GM12878 (cell line): ENCODE data around the gene GRIA4.

Source experiments
- NR2F1 ChIP-seq: fragments of 450-650 bp; conservative IDR thresholded peaks from 2 replicates; pipeline ENCODE4 v1.6.1; 2017; ENCODE audit warnings: mild to moderate bottlenecking
- POLR2A ChIP-seq: IDR thresholded peaks from 2 replicates; pipeline ENCODE4 v1.6.1; 2011; ENCODE audit warnings: low read depth, mild to moderate bottlenecking, low read length
- SP1 ChIP-seq: IDR thresholded peaks from one replicate; pipeline ENCODE4 v1.6.1; 2011; ENCODE audit warnings: low read depth, low read length
- SUPT20H ChIP-seq: IDR thresholded peaks from 2 replicates; pipeline ENCODE4 v1.6.1; 2011; ENCODE audit warnings: low read depth, mild to moderate bottlenecking, low read length, moderate library complexity, borderline replicate concordance; ENCODE audit not compliant: control insufficient read depth
- SUZ12 ChIP-seq: fragments of 200-600 bp; sonication (generic); IDR thresholded peaks from one replicate; pipeline ENCODE4 v1.6.1; 2018; ENCODE audit warnings: antibody characterized with exemption, mild to moderate bottlenecking; ENCODE audit not compliant: unreplicated experiment
- ZNF274 ChIP-seq: IDR thresholded peaks from one replicate; pipeline ENCODE4 v1.8.0; 2011; ENCODE audit not compliant: insufficient read length, insufficient read depth
- TF ChIP-seq, protein P1 (sequence below): IDR thresholded peaks from 2 replicates; pipeline ENCODE4 v1.6.1; 2012; ENCODE audit warnings: mild to moderate bottlenecking, low read depth, low read length
- TF ChIP-seq, protein P2 (sequence below), 3 experiments: IDR thresholded peaks in 2 of 3; conservative IDR thresholded peaks in 1 of 3; 2 replicates each; pipeline ENCODE4 v1.5.1; 2011; ENCODE audit warnings: low read depth in 3 of 3, low read length in 3 of 3, mild to moderate bottlenecking in 3 of 3, control low read depth in 2 of 3, moderate library complexity in 2 of 3, inconsistent platforms in 1 of 3, mixed read lengths in 1 of 3; ENCODE audit not compliant: control insufficient read depth in 2 of 3, insufficient read depth in 1 of 3; ENCODE audit errors: extremely low read depth in 1 of 3

DNA sequence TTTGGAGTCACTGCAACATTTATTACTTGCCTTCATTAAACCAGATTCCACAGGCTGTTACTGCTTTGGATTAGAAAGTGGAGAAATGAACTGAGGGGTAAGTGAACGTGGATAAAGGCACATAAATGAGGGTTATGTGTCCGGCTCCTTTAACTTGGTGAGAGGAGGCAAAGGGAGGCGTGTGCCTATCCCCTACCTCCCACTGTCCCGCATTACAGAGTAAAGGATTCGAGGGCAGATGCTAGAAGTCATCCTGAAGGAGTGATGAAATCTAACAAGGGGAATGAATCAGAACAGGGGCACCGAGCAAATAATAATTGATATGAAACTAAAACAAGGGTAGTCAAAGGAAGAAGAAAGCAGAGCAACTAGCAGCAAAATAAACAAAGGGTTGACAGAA lies 147.2 kb downstream of the GRIA4 start:
- TF ChIP-seq POLR2A, result no peak
- no peak for TF ChIP-seq SP1
- TF ChIP-seq NR2F1, result no peak
- no peak for TF ChIP-seq SUZ12
- TF ChIP-seq, protein P1, sequence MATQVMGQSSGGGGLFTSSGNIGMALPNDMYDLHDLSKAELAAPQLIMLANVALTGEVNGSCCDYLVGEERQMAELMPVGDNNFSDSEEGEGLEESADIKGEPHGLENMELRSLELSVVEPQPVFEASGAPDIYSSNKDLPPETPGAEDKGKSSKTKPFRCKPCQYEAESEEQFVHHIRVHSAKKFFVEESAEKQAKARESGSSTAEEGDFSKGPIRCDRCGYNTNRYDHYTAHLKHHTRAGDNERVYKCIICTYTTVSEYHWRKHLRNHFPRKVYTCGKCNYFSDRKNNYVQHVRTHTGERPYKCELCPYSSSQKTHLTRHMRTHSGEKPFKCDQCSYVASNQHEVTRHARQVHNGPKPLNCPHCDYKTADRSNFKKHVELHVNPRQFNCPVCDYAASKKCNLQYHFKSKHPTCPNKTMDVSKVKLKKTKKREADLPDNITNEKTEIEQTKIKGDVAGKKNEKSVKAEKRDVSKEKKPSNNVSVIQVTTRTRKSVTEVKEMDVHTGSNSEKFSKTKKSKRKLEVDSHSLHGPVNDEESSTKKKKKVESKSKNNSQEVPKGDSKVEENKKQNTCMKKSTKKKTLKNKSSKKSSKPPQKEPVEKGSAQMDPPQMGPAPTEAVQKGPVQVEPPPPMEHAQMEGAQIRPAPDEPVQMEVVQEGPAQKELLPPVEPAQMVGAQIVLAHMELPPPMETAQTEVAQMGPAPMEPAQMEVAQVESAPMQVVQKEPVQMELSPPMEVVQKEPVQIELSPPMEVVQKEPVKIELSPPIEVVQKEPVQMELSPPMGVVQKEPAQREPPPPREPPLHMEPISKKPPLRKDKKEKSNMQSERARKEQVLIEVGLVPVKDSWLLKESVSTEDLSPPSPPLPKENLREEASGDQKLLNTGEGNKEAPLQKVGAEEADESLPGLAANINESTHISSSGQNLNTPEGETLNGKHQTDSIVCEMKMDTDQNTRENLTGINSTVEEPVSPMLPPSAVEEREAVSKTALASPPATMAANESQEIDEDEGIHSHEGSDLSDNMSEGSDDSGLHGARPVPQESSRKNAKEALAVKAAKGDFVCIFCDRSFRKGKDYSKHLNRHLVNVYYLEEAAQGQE, result no peak
- no peak for TF ChIP-seq ZNF274
- no peak for TF ChIP-seq SUPT20H
- TF ChIP-seq, protein P2, sequence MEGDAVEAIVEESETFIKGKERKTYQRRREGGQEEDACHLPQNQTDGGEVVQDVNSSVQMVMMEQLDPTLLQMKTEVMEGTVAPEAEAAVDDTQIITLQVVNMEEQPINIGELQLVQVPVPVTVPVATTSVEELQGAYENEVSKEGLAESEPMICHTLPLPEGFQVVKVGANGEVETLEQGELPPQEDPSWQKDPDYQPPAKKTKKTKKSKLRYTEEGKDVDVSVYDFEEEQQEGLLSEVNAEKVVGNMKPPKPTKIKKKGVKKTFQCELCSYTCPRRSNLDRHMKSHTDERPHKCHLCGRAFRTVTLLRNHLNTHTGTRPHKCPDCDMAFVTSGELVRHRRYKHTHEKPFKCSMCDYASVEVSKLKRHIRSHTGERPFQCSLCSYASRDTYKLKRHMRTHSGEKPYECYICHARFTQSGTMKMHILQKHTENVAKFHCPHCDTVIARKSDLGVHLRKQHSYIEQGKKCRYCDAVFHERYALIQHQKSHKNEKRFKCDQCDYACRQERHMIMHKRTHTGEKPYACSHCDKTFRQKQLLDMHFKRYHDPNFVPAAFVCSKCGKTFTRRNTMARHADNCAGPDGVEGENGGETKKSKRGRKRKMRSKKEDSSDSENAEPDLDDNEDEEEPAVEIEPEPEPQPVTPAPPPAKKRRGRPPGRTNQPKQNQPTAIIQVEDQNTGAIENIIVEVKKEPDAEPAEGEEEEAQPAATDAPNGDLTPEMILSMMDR (IDR thresholded peaks at IDR 0.05 in 2 of 3, conservative IDR thresholded peaks at IDR 0.05 in 1 of 3; ENCODE audit: control insufficient read depth in 2 of 3, extremely low read depth in 1 of 3, insufficient read depth in 1 of 3, low read depth in 3 of 3, low read length in 3 of 3), result no peak
